GM10266 (cell line): Measurements from ENCODE around the gene IMPDH1.

Source experiments
- DNase-seq: peaks from one replicate; pipeline ENCODE4 v3.0.0; 2012; ENCODE audit errors: extremely low spot score
- CTCF ChIP-seq: IDR thresholded peaks from 2 replicates; pipeline ENCODE4 v1.5.1; 2012; ENCODE audit warnings: mild to moderate bottlenecking, low read depth; ENCODE audit not compliant: control insufficient read depth, insufficient read depth; ENCODE audit errors: missing control alignments

Gene IMPDH1

GRCh38 chr7:128391805-128392204 lies 18.0 kb downstream of the IMPDH1 start:
- no peak for DNase-seq
- no peak for TF ChIP-seq CTCF

GRCh38 chr7:128390871-128391565 lies 18.8 kb downstream of the IMPDH1 start:
- no peak for DNase-seq
- TF ChIP-seq CTCF: no peak

GRCh38 chr7:128389618-128390329 lies 20.0 kb downstream of the IMPDH1 start:
- no peak for TF ChIP-seq CTCF

GRCh38 chr7:128389085-128389617 lies 20.6 kb downstream of the IMPDH1 start:
- no peak for TF ChIP-seq CTCF

More at GRCh38 chr7:128389618-128390329, 20.0 kb downstream of the IMPDH1 start:
- no peak for DNase-seq

GRCh38 chr7:128388145-128388485 lies 21.7 kb downstream of the IMPDH1 start:
- no peak for TF ChIP-seq CTCF
- no peak for DNase-seq

More at GRCh38 chr7:128389085-128389617, 20.6 kb downstream of the IMPDH1 start:
- DNase-seq: no peak

GRCh38 chr7:128387216-128388144 lies 22.3 kb downstream of the IMPDH1 start:
- peak; percentile 79 for TF ChIP-seq CTCF
- DNase-seq: peak; percentile 88
